HUES64 (cell line): ENCODE results near the gene LUZP1. TPM values are rescaled to one million over a fixed set of nuclear protein-coding genes. Genes with fewer than 3 reads are reported as not detected.

Experiments used
- H3K27ac ChIP-seq: 2 replicates; pipeline ENCODE4 v1.7.0; 2013; ENCODE audit warnings: low read depth, low read length, inconsistent platforms
- H3K27me3 ChIP-seq: 2 replicates; pipeline ENCODE4 v1.6.1; 2013; ENCODE audit warnings: mild to moderate bottlenecking, low read length; ENCODE audit not compliant: insufficient read depth
- H3K36me3 ChIP-seq: 2 replicates; pipeline ENCODE4 v1.6.1; 2013; ENCODE audit warnings: mild to moderate bottlenecking, low read length; ENCODE audit not compliant: insufficient read depth
- H3K4me1 ChIP-seq: 2 replicates; pipeline ENCODE4 v1.6.1; 2013; ENCODE audit warnings: mild to moderate bottlenecking, low read length, moderate library complexity; ENCODE audit not compliant: insufficient read depth
- H3K4me3 ChIP-seq: 2 replicates; pipeline ENCODE4 v1.5.1; 2013; ENCODE audit warnings: mild to moderate bottlenecking, low read length, moderate library complexity
- H3K9ac ChIP-seq: 2 replicates; pipeline ENCODE4 v1.6.1; 2013; ENCODE audit warnings: mild to moderate bottlenecking, low read depth, low read length
- H3K9me3 ChIP-seq: 2 replicates; pipeline ENCODE4 v1.6.1; 2013; ENCODE audit warnings: low read depth, low read length; ENCODE audit not compliant: insufficient read depth
- WGBS: fragments of 150-250, 120-280 bp; methylation state at CpG from one replicate; pipeline ENCODE4 v1.1.7; 2013; ENCODE audit warnings: missing lambda C conversion rate; 5-methylcytosine and 5-hydroxymethylcytosine counted together
- polyA plus RNA-seq, 2 experiments: library from polyadenylated mRNA; stranded (reverse); fragments of 50-300 nt; gene quantifications; one replicate each; pipeline ENCODE4 v1.2.3, GENCODE V29; 2013

Gene LUZP1
- polyA plus RNA-seq (2013, experiment 1 of 2) = 26.3 TPM
- 25.9 TPM for polyA plus RNA-seq (2013, experiment 2 of 2)

DNA sequence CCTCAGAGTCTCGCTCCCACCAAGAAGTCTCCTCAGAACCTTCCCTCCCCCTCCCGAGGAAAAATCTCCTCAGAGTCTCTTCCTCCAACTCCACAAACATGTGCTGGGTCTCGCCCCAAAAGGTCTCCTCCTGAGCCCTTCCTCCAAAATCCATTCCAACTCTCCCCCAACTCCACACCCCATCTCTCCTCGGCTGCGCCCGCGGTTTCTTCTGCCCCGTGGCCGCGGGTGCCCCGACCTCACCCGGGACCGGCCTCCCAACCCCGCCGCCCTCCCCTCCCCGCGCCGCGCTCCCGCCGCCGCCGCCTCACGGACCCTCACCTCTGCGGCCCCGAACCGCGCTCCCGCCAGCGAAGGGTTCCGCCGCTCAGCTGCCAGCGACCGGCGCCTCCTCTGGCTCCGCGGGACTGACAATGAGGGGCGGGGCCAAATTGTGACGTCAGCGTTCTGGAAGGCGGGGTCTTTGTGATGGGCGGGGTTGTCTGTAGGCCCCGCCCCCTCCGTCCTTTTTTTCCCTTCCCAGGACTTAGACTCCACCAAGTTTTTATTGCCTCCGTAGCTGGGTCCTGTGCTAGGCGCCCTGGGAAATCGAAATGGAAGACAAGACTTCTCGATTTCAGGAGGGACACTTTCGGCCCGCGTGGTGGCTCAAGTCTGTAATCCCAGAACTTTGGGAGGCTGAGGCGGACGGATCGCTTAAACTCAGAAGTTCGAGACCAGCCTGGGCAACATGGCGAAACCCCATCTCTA lies at the start of gene LUZP1:
TSS of gene LUZP1 (minus strand) at position 412 of the 750 bp plus-strand sequence.
- 14% methylated on average over 56 of the region's 56 CpGs for WGBS
- Histone ChIP-seq H3K9me3 (no peaks in the 10 kb centered on the region), H3K36me3 (no peaks in the 10 kb centered on the region), H3K9ac (peak within 1 kb of the TSS; percentile 91), H3K4me1 (peaks cover 11% of the 10 kb centered on the region; the same call in 1 of the 2 replicates), H3K27me3 (no peaks in the 10 kb centered on the region), H3K27ac (peak within 1 kb of the TSS; percentile 92), H3K4me3 (peak within 1 kb of the TSS; percentile 75)

DNA sequence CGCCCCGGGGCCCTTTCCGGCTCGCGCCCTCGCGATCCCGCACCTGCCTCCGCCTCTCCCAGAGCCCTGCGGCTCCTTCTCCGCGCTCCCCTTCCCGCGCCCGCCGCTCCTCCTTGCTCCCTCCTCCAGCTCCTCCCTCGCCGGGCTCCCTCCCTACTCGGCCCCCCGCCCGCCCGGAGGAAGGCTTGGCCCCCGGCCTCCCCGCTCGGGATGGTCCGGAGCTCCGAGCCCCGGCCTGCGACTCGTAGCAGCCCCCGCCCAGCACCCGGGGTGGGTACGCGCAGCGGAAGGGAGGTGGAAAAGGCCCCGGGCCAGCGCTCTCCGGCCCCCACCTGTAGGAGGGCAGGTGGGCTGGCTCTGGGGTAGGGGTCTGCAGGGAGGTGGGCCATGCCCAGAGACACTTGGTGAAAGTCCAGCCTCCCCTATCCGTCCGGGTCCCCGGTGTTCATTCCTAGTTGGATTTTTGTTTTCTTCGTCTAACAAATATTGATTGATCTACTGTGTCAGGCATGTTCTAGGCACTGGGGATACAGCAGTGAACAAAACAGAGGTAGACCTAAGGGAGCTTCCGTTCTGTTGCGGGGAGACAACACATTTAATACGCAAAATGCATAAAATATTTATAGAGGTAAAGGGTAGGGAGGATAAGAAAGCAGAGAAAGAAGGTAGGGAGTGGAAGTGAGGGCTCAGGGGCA lies 48.9 kb upstream of the LUZP1 start, which contains the start of gene HTR1D:
TSS of gene HTR1D (minus strand) at position 82 of the 695 bp plus-strand sequence. CDS start 23,283 bp downstream, outside the sequence.
- WGBS = 1% methylated on average over 45 of the region's 45 CpGs
- Histone ChIP-seq H3K9me3 (no peaks in the 10 kb centered on the region), H3K4me3 (peak within 1 kb of the TSS; percentile 73), H3K36me3 (no peaks in the 10 kb centered on the region; the same call in 1 of the 2 replicates), H3K9ac (peak within 1 kb of the TSS; percentile 70), H3K27me3 (peaks cover 23% of the 10 kb centered on the region), H3K4me1 (peaks cover 5% of the 10 kb centered on the region; the same call in 1 of the 2 replicates), H3K27ac (no peak within 1 kb of the TSS)

DNA sequence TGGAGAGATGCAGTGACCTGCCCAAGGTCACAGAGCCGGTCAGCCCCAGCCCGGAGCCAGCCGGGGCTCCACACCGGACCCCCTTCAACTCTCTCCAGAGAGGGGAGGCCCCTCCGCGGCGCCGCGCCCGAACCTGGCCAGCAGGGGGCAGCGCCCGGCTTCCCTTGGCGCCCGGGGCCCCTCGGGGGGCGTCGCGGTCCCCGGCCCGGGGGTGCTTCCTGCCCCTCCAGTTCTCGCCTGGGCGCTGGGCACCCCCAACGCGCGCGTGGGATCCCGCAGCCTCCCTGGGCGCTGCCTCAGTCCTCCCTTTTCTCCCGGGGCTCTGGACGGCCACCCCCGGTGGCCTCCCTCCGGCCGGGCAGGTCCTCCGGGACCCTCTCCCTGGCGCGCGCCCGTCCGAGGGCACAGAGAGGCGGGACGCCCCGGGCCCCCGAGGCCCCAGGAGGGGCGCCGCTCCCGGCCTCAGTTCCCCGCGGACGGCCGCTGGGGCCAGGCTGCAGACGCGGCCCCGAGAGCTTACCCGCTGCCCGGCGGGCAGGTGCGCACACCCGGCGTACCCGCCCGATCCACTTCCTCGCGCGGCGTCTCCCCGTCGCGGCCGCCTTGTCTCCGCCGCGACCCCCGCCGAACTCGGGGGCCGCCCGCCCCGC lies 48.2 kb upstream of the LUZP1 start:
- Histone ChIP-seq H3K36me3 (no peaks in the 10 kb centered on the region; the same call in 1 of the 2 replicates), H3K4me1 (peaks cover 5% of the 10 kb centered on the region; the same call in 1 of the 2 replicates), H3K9ac (peak overlapping the region; percentile 70), H3K27ac (no peak overlapping the region), H3K27me3 (peaks cover 23% of the 10 kb centered on the region), H3K4me3 (peak overlapping the region; percentile 73), H3K9me3 (no peaks in the 10 kb centered on the region)
- under 1% methylated on average over 78 of the region's 78 CpGs for WGBS

DNA sequence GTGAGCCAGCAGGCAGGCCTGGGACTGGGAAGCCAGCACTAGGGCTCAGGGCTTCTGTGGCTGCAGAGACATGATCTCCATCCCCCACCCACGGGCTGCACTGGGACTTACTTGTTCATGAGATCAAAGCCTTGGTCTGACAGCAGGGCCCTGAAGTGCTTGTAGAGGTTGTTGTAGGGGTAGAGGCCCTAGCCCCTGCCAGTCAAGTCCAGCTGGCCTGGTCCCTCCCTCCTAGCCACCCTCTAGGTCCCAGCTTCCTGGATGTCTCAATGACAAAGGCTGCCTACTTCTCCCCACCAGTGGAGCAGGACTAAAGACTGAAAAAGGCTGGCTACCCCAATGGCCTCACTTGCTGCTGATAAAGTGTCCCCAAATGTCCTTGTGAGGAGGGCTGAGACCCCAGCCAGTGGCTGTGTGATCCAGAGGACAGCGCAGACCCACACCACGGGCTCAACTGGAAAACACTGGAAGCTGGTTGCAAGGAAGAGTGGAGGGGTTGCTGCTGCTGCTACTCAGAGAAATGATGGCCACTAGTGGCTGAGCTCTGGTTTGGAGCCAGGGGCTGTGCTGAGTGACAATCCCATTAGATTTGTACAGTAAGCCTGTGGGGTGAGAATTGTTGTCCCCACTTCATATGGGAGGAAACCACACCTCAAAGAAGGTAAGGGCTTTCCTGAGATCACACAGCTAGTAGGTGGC lies 47.2 kb upstream of the LUZP1 start:
- no peaks in the 10 kb centered on the region for H3K9me3 ChIP-seq
- H3K27ac ChIP-seq = no peak overlapping the region
- no peaks in the 10 kb centered on the region; the same call in 1 of the 2 replicates for H3K36me3 ChIP-seq
- 57% methylated on average over 3 of the region's 3 CpGs for WGBS
- peaks cover 5% of the 10 kb centered on the region; the same call in 1 of the 2 replicates for H3K4me1 ChIP-seq
- peaks cover 23% of the 10 kb centered on the region for H3K27me3 ChIP-seq
- H3K4me3 ChIP-seq = peak overlapping the region; percentile 73; the same call in 1 of the 2 replicates
- no peak overlapping the region for H3K9ac ChIP-seq

DNA sequence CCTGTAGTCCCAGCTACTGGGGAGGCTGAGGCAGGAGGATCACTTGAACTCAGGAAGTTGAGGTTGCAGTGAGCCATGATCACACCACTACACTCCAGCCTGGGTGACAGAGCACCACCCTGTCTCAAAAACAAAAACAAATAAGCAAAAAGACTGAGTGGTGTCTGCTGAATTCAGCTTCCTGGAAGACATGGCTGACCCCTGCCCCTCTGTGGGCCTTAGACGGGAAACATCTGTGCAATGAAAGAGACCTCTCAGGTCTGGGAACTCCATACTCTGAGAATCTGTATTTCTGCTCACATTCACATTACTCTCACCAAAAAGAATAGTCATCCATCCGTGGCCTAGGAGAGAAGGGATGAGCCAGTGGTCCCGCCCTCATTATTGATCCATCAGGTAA lies 46.6 kb upstream of the LUZP1 start:
- Histone ChIP-seq H3K4me1 (peaks cover 5% of the 10 kb centered on the region; the same call in 1 of the 2 replicates), H3K27ac (no peak overlapping the region), H3K9ac (no peak overlapping the region), H3K9me3 (no peaks in the 10 kb centered on the region), H3K4me3 (no peak overlapping the region), H3K27me3 (peaks cover 23% of the 10 kb centered on the region), H3K36me3 (no peaks in the 10 kb centered on the region; the same call in 1 of the 2 replicates)
- WGBS = 82% methylated on average over 3 of the region's 3 CpGs

DNA sequence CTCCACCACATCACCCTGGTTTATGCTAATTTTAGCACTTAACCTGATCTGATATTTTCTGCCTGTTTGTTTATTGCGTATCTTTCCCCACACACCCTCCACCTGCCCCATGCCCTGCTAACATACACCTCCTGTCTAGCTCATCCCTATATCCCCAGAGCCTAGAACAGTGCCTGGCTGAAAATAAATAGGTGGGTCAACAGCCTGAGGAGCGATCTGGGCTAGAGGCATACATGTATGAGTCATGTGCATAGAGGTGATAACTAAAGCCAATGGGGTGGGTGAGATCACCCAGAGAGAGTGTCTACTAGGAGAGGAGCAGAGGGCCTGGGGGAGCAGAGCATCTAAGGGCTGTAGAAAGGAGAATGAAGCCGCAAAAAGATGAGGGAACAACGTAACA lies 46.0 kb upstream of the LUZP1 start:
- peaks cover 5% of the 10 kb centered on the region; the same call in 1 of the 2 replicates for H3K4me1 ChIP-seq
- H3K9ac ChIP-seq = no peak overlapping the region
- no peak overlapping the region for H3K4me3 ChIP-seq
- H3K36me3 ChIP-seq = no peaks in the 10 kb centered on the region; the same call in 1 of the 2 replicates
- 92% methylated on average over 4 of the region's 4 CpGs for WGBS
- peaks cover 23% of the 10 kb centered on the region for H3K27me3 ChIP-seq
- no peaks in the 10 kb centered on the region for H3K9me3 ChIP-seq
- no peak overlapping the region for H3K27ac ChIP-seq

DNA sequence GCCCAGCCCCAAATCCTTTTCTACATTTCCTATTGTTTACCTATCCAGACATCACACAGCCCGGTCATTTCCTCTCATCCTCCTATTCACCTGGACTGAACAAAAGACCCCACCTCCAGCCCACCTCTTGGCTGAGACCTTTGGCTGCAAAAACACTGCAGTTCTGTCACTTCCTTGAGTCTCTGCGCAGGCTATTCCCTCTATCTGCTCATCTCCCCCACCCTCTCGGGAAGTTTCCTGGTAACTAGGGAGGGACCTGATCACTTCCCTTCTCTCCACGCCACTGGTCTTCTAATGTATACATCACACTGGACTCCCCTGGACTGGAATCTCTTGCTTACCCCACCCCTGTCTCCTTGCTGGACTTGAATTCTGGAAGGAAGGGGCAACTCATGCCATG lies 43.3 kb upstream of the LUZP1 start:
- no peak overlapping the region for H3K4me3 ChIP-seq
- H3K27me3 ChIP-seq = peaks cover 5% of the 10 kb centered on the region; the same call in 1 of the 2 replicates
- no peak overlapping the region for H3K9ac ChIP-seq
- H3K27ac ChIP-seq = no peak overlapping the region
- peaks cover 5% of the 10 kb centered on the region; the same call in 1 of the 2 replicates for H3K4me1 ChIP-seq
- no peaks in the 10 kb centered on the region; the same call in 1 of the 2 replicates for H3K36me3 ChIP-seq
- WGBS = 87% methylated on average over 4 of the region's 4 CpGs
- H3K9me3 ChIP-seq = no peaks in the 10 kb centered on the region

DNA sequence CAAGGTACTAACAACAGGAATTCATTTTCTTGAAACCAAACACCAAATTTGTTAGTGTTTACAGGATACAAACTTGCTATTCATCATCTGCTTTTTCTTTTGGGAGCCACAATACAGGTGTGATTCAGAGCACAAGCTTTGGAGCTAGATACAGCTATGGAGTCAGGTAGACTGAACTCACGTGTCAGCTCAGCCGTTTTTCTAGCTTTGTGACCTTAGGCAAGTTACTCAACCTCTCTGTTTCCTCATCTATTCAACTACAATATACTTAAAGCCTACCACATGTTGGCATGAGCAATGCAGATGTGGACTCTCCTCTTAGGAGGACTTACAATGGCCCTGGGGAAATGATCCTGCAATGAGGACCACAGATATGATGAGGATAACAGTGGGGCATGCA lies 42.3 kb upstream of the LUZP1 start:
- Histone ChIP-seq H3K27ac (no peak overlapping the region), H3K36me3 (no peaks in the 10 kb centered on the region; the same call in 1 of the 2 replicates), H3K4me1 (0 out of 2 replicates have a peak, but pooled peaks cover under 1% of the 10 kb centered on the region), H3K4me3 (no peak overlapping the region), H3K27me3 (no peaks in the 10 kb centered on the region), H3K9me3 (no peaks in the 10 kb centered on the region), H3K9ac (no peak overlapping the region)
- 89% methylated on average over 2 of the region's 2 CpGs for WGBS

DNA sequence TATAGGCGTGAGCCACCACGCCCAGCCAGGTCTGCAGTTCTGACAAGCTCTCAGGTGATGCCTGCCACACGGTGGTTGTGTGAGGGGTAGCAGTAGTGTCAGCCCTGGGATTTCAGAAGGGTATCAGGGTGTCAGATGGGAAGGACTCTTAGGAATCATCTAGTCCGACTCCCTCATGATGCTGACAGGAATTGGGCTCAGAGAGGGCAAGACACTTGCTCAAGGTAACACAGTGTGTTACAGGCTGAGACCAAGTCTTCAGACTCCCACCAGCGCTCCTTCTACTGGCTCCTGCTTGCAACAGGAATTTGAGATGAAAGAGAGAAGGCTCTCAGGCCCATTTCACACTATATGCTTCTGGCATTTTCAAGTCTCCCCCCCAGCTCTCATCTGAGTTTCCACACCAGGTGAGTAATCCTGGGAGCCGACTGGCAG lies 41.7 kb upstream of the LUZP1 start:
- WGBS = 58% methylated on average over 6 of the region's 6 CpGs
- Histone ChIP-seq H3K9me3 (no peaks in the 10 kb centered on the region), H3K27ac (no peak overlapping the region), H3K36me3 (no peaks in the 10 kb centered on the region; the same call in 1 of the 2 replicates), H3K27me3 (no peaks in the 10 kb centered on the region), H3K4me1 (no peaks in the 10 kb centered on the region), H3K4me3 (no peak overlapping the region), H3K9ac (no peak overlapping the region)

DNA sequence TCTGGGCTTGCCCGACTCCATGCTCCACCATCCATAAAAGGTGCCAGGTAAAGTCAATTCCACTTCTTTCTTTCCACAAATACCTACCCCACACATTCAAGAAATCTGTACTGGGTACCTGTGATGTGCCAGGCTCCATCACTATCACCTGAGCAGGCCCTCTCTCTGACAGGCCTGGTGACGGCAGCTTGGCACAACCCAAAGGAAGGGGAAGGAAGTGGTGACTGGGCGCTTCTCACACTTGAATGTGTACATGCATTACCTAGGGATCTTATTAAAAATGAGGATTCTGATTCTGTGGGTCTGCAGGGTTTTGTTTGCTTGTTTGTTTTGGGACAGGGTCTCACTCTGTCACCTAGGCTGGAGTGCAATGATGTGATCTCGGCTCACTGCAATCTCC lies 41.1 kb upstream of the LUZP1 start:
- no peaks in the 10 kb centered on the region for H3K9me3 ChIP-seq
- H3K27me3 ChIP-seq = no peaks in the 10 kb centered on the region
- WGBS = 95% methylated on average over 4 of the region's 4 CpGs
- no peak overlapping the region for H3K4me3 ChIP-seq
- H3K9ac ChIP-seq = no peak overlapping the region
- no peak overlapping the region for H3K27ac ChIP-seq
- no peaks in the 10 kb centered on the region; the same call in 1 of the 2 replicates for H3K36me3 ChIP-seq
- no peaks in the 10 kb centered on the region for H3K4me1 ChIP-seq
